PC-9 (cell line): ENCODE results near the gene SULT1B1. TPM values are rescaled to one million over a fixed set of nuclear protein-coding genes. Genes with fewer than 3 reads are reported as not detected.

Experiments used
- BruUV-seq: library from RNA; stranded (reverse); fragments of 400-500 nt; replicated peaks from 2 replicates; lab custom pipeline; 2021; lab: Mats Ljungman, UMichigan
- CTCF ChIA-PET: fragments of 300-600 bp; sonication (Branson Sonifier 250); formaldehyde crosslinking; loops from one replicate; lab custom pipeline; 2022; ENCODE audit warnings: antibody characterized with exemption; lab: Charles Lee
- POLR2A ChIA-PET: fragments of 300-600 bp; sonication (Branson Sonifier 250); formaldehyde crosslinking; loops from one replicate; lab custom pipeline; 2022; ENCODE audit warnings: antibody characterized with exemption; ENCODE audit not compliant: unreplicated experiment; lab: Charles Lee
- DNase-seq, 2 experiments: peaks; one replicate each; pipeline versions ENCODE4 v3.0.0 to v3.0.0-alpha.2; 2015 to 2022; ENCODE audit warnings: mixed read lengths in 1 of 2
- H2AFZ ChIP-seq: fragments of 200-600 bp; sonication (generic); 2 replicates; pipeline ENCODE4 v1.8.1; 2017; ENCODE audit warnings: antibody characterized with exemption
- H3F3A ChIP-seq: fragments of 200-600 bp; sonication (generic); 2 replicates; pipeline ENCODE4 v1.8.1; 2017; ENCODE audit warnings: antibody characterized with exemption, mild to moderate bottlenecking, low read depth; ENCODE audit not compliant: insufficient read depth
- H3K27ac ChIP-seq: fragments of 200-600 bp; sonication (generic); 2 replicates; pipeline ENCODE4 v1.6.1; 2016; ENCODE audit warnings: mixed run types
- H3K27me3 ChIP-seq: fragments of 200-600 bp; sonication (generic); 2 replicates; pipeline ENCODE4 v1.6.1; 2016; ENCODE audit warnings: low read depth, mixed run types; ENCODE audit not compliant: insufficient read depth
- H3K36me3 ChIP-seq: fragments of 200-600 bp; sonication (generic); 2 replicates; pipeline ENCODE4 v1.6.1; 2016; ENCODE audit warnings: low read depth, mixed run types
- H3K4me1 ChIP-seq: fragments of 200-600 bp; sonication (generic); replicated peaks from 2 replicates; pipeline ENCODE4 v1.6.1; 2016; ENCODE audit warnings: mixed run types; ENCODE audit not compliant: insufficient read depth
- H3K4me2 ChIP-seq: fragments of 200-600 bp; sonication (generic); 2 replicates; pipeline ENCODE4 v1.6.1; 2017; ENCODE audit warnings: mixed run types
- H3K4me3 ChIP-seq: fragments of 200-600 bp; sonication (generic); 2 replicates; pipeline ENCODE4 v1.6.1; 2016; ENCODE audit warnings: mixed run types
- H3K79me2 ChIP-seq: fragments of 200-600 bp; sonication (generic); 2 replicates; pipeline ENCODE4 v1.6.1; 2017; ENCODE audit warnings: low read depth, mixed run types
- H3K9me2 ChIP-seq: fragments of 200-600 bp; sonication (generic); 2 replicates; pipeline ENCODE4 v1.8.1; 2017; ENCODE audit warnings: mild to moderate bottlenecking; ENCODE audit not compliant: insufficient read depth
- H3K9me3 ChIP-seq: fragments of 200-600 bp; sonication (generic); 2 replicates; pipeline ENCODE4 v1.8.1; 2016; ENCODE audit warnings: low read depth; ENCODE audit not compliant: insufficient read depth
- H4K20me1 ChIP-seq: fragments of 200-600 bp; sonication (generic); 2 replicates; pipeline ENCODE4 v1.8.1; 2017; ENCODE audit not compliant: insufficient read depth
- CTCF ChIP-seq: fragments of 200-600 bp; sonication (generic); conservative IDR thresholded peaks from 2 replicates; pipeline ENCODE4 v1.6.1; 2017; ENCODE audit warnings: mixed run types, antibody characterized with exemption, mild to moderate bottlenecking, moderate library complexity
- EZH2 ChIP-seq: fragments of 200-600 bp; sonication (generic); IDR thresholded peaks from 2 replicates; pipeline ENCODE4 v1.8.0; 2017; ENCODE audit warnings: antibody characterized with exemption, low read depth
- intact Hi-C: fragments of 100-400 bp; cut with micrococcal nuclease; formaldehyde crosslinking; loops from one replicate; pipeline ENCODE4 v1.10.0; 2022; ENCODE audit not compliant: unreplicated experiment
- total RNA-seq: library from RNA; stranded (reverse); gene quantifications from 2 replicates; pipeline ENCODE4 v1.2.3, GENCODE V29; 2021

Gene SULT1B1
- total RNA-seq, 1 experiment from 2014 or later = 0.24 TPM

GRCh38 chr4:69702201-69702600 is 58.2 kb downstream of the SULT1B1 start:
- DNase-seq = no peak
- no peaks in the 10 kb centered on the region for H3K27me3 ChIP-seq
- H3K79me2 ChIP-seq = no peaks in the 10 kb centered on the region
- no peaks in the 10 kb centered on the region for H3F3A ChIP-seq
- no peaks in the 10 kb centered on the region for H3K9me2 ChIP-seq
- H3K9me3 ChIP-seq = no peaks in the 10 kb centered on the region
- TF ChIP-seq EZH2 = no peak
- TF ChIP-seq CTCF = no peak
- H3K4me2 ChIP-seq = no peak overlapping the region
- H3K4me3 ChIP-seq = no peak overlapping the region
- no peak overlapping the region for H2AFZ ChIP-seq
- no peaks in the 10 kb centered on the region for H3K36me3 ChIP-seq
- H3K27ac ChIP-seq = no peak overlapping the region
- ChIA-PET CTCF (no interaction called here), POLR2A (interaction anchor here (0.6 kb wide), 1 partner anchor 94 kb away, joined by 4 read pairs; no protein-coding TSS in a partner anchor)
- no TSS peak for BruUV-seq
- no peaks in the 10 kb centered on the region for H3K4me1 ChIP-seq
- H4K20me1 ChIP-seq = no peaks in the 10 kb centered on the region
- intact Hi-C loops = no loop called here

- Histone ChIP-seq H3K4me1 (no peaks in the 10 kb centered on the region), H3K36me3 (no peaks in the 10 kb centered on the region), H4K20me1 (no peaks in the 10 kb centered on the region), H3K4me3 (no peak overlapping the region), H3K79me2 (no peaks in the 10 kb centered on the region), H3K27ac (no peak overlapping the region), H3K27me3 (no peaks in the 10 kb centered on the region), H2AFZ (no peak overlapping the region), H3K9me2 (no peaks in the 10 kb centered on the region), H3K9me3 (no peaks in the 10 kb centered on the region), H3F3A (no peaks in the 10 kb centered on the region), H3K4me2 (no peak overlapping the region)
- DNase-seq = no peak
- TF ChIP-seq EZH2 (no peak), CTCF (no peak)
- ChIA-PET CTCF (no interaction called here), POLR2A (interaction anchor here (0.6 kb wide), 1 partner anchor 95 kb away, joined by 4 read pairs; no protein-coding TSS in a partner anchor)
- intact Hi-C loops = no loop called here
- BruUV-seq = no TSS peak
Measured at GRCh38 chr4:69701696-69702095, 58.7 kb downstream of the SULT1B1 start.

GRCh38 chr4:69697536-69698242 is 62.7 kb downstream of the SULT1B1 start:
- Histone ChIP-seq H3K4me1 (no peaks in the 10 kb centered on the region), H3K79me2 (no peaks in the 10 kb centered on the region), H2AFZ (no peak overlapping the region), H3K9me2 (no peaks in the 10 kb centered on the region), H3K4me3 (no peak overlapping the region), H3K27me3 (no peaks in the 10 kb centered on the region), H3K4me2 (no peak overlapping the region), H3K36me3 (no peaks in the 10 kb centered on the region), H3F3A (no peaks in the 10 kb centered on the region), H3K27ac (no peak overlapping the region), H4K20me1 (no peaks in the 10 kb centered on the region), H3K9me3 (no peaks in the 10 kb centered on the region)
- ChIA-PET POLR2A (no interaction called here), CTCF (interaction anchor here (0.7 kb wide), 1 partner anchor 127 kb away, joined by 4 read pairs; no protein-coding TSS in a partner anchor)
- intact Hi-C loops = no loop called here
- no TSS peak for BruUV-seq
- no peak for DNase-seq
- TF ChIP-seq EZH2 (no peak), CTCF (no peak)
